Measurements from ENCODE around the gene ANKEF1.
A peak's percentile ranks its signal among the peaks of the same experiment; 100 is the strongest.
"Not testable (repeated sequence)": the region's sequence is repeated elsewhere in the genome, so short reads cannot be mapped to it uniquely, and the experiment has no call there.

ANKEF1 gene

GRCh38 chr20:10034717-10035571, at the start of gene ANKEF1:
ANKEF1 (plus strand) TSS chr20:10034987; CDS start chr20:10038302, 3,315 bp downstream.
- DNase-seq = peak; percentile 78

GRCh38 chr20:9985281-9985680, 49.5 kb upstream of the ANKEF1 start:
- DNase-seq = no peak

GRCh38 chr20:9985773-9986172, 49.0 kb upstream of the ANKEF1 start:
- no peak for DNase-seq

- no peak for DNase-seq
Measured at GRCh38 chr20:9989066-9989724, 45.6 kb upstream of the ANKEF1 start.

- no peak for DNase-seq
Measured at GRCh38 chr20:9993137-9993536, 41.6 kb upstream of the ANKEF1 start.

GRCh38 chr20:9994676-9995075, 40.1 kb upstream of the ANKEF1 start:
- DNase-seq = no peak

GRCh38 chr20:9995510-9996272, 39.1 kb upstream of the ANKEF1 start:
- DNase-seq = no peak

- no peak for DNase-seq
Measured at GRCh38 chr20:9996944-9997343, 37.8 kb upstream of the ANKEF1 start.

GRCh38 chr20:9999645-10000044, 35.1 kb upstream of the ANKEF1 start:
- DNase-seq = no peak

- DNase-seq = no peak
Measured at GRCh38 chr20:10002866-10003265, 31.9 kb upstream of the ANKEF1 start.

- no peak for DNase-seq
Measured at GRCh38 chr20:10004900-10005299, 29.9 kb upstream of the ANKEF1 start.

GRCh38 chr20:10005885-10006284, 28.9 kb upstream of the ANKEF1 start:
- no peak for DNase-seq

GRCh38 chr20:10006447-10007090, 28.2 kb upstream of the ANKEF1 start:
- DNase-seq = no peak

GRCh38 chr20:10007158-10007557, 27.6 kb upstream of the ANKEF1 start:
- DNase-seq = no peak

- no peak for DNase-seq
Measured at GRCh38 chr20:10007747-10008146, 27.0 kb upstream of the ANKEF1 start.

- DNase-seq = no peak
Measured at GRCh38 chr20:10012464-10012863, 22.3 kb upstream of the ANKEF1 start.

- no peak for DNase-seq
Measured at GRCh38 chr20:10014431-10014830, 20.4 kb upstream of the ANKEF1 start.

GRCh38 chr20:10020937-10021336, 13.8 kb upstream of the ANKEF1 start:
- no peak for DNase-seq

- no peak for DNase-seq
Measured at GRCh38 chr20:10022625-10023024, 12.2 kb upstream of the ANKEF1 start.

- DNase-seq = no peak
Measured at GRCh38 chr20:10023911-10024310, 10.9 kb upstream of the ANKEF1 start.

- DNase-seq = not testable (repeated sequence)
Measured at GRCh38 chr20:10031451-10032215, 3.2 kb upstream of the ANKEF1 start.

GRCh38 chr20:10032269-10032668, 2.5 kb upstream of the ANKEF1 start:
- not testable (repeated sequence) for DNase-seq

Data from activated gamma-delta T cell treated with Interleukin-2 at 50 U/mL for 16 hours (primary cell).